GM13977 (cell line): ENCODE measurements around the gene GLRX3.

Source experiments
- DNase-seq: peaks from one replicate; pipeline ENCODE4 v3.0.0; 2012; ENCODE audit warnings: low spot score
- CTCF ChIP-seq: IDR thresholded peaks from 2 replicates; pipeline ENCODE4 v1.5.1; 2012; ENCODE audit warnings: mild to moderate bottlenecking, control low read depth; ENCODE audit not compliant: insufficient read depth; ENCODE audit errors: extremely low read depth, missing control alignments
- in situ Hi-C: fragments of 300-500 bp; cut with MboI; formaldehyde crosslinking; loops from one replicate; pipeline ENCODE4 v1.12.0; 2022; ENCODE audit warnings: low sequenced_read_pairs, low pct_unique_long_range_greater_than_20kb, mixed read lengths, inconsistent platforms; ENCODE audit not compliant: unreplicated experiment

GLRX3 gene

GRCh38 chr10:130174328-130174727 is 38.1 kb downstream of the GLRX3 start:
- TF ChIP-seq CTCF, result no peak
- in situ Hi-C loops, result no loop called here

GRCh38 chr10:130175074-130175473 is 38.9 kb downstream of the GLRX3 start:
- TF ChIP-seq CTCF, result no peak
- in situ Hi-C loops, result loop anchor here (25.0 kb wide), 2 partner anchors 1712 to 1837 kb away; no protein-coding TSS in a partner anchor
- DNase-seq, result no peak

More at GRCh38 chr10:130174328-130174727, 38.1 kb downstream of the GLRX3 start:
- DNase-seq, result no peak

GRCh38 chr10:130177250-130177649 is 41.1 kb downstream of the GLRX3 start:
- DNase-seq, result no peak
- TF ChIP-seq CTCF, result no peak
- in situ Hi-C loops, result loop anchor here (25.0 kb wide), 2 partner anchors 1710 to 1835 kb away; no protein-coding TSS in a partner anchor

GRCh38 chr10:130179640-130180039 is 43.4 kb downstream of the GLRX3 start:
- no peak for DNase-seq
- in situ Hi-C loops, result loop anchor here (25.0 kb wide), 2 partner anchors 1708 to 1833 kb away; no protein-coding TSS in a partner anchor
- TF ChIP-seq CTCF, result peak; percentile 31

- in situ Hi-C loops, result loop anchor here (25.0 kb wide), 2 partner anchors 1707 to 1832 kb away; no protein-coding TSS in a partner anchor
- TF ChIP-seq CTCF, result no peak
- no peak for DNase-seq
These were observed 44.2 kb downstream of the GLRX3 start for GRCh38 chr10:130180416-130180815.

- in situ Hi-C loops, result loop anchor here (25.0 kb wide), 2 partner anchors 1705 to 1830 kb away; no protein-coding TSS in a partner anchor
- TF ChIP-seq CTCF, result no peak
- DNase-seq, result no peak
These were observed 45.7 kb downstream of the GLRX3 start for GRCh38 chr10:130181858-130182257.

- in situ Hi-C loops, result loop anchor here (25.0 kb wide), 2 partner anchors 1702 to 1827 kb away; no protein-coding TSS in a partner anchor
- no peak for DNase-seq
- TF ChIP-seq CTCF, result no peak
These were observed 49.4 kb downstream of the GLRX3 start for GRCh38 chr10:130185591-130185990.
